HepG2 (cell line): Measurements from ENCODE around the gene NARF. TPM values are rescaled to one million over a fixed set of nuclear protein-coding genes. Genes with fewer than 3 reads are reported as not detected.

Experiments
- ATAC-seq: fragments of 200-7000 bp; cut with Tn5 transposase; 3 replicates; pipeline ENCODE4 v1.9.1; 2020; ENCODE audit warnings: mild to moderate bottlenecking, moderate library complexity
- BruUV-seq: library from RNA; stranded (reverse); fragments of 400-500 nt; replicated peaks from 2 replicates; lab custom pipeline; 2021; lab: Mats Ljungman, UMichigan
- CTCF ChIA-PET: fragments of 300-600 bp; formaldehyde crosslinking; extraction: SDS; loops from one replicate; lab custom pipeline; 2021; ENCODE audit warnings: low total read pairs, inconsistent platforms, low intra/inter-chr PET ratio; lab: Yijun Ruan, JAX
- POLR2A ChIA-PET: fragments of 350-600 bp; sonication (Branson Sonifier 250); formaldehyde crosslinking; loops from one replicate; lab custom pipeline; 2020; ENCODE audit warnings: antibody characterized with exemption, inconsistent platforms; lab: Yijun Ruan, JAX
- DNase-seq: peaks from one replicate; pipeline ENCODE4 v3.0.0-alpha.2; 2015; ENCODE audit warnings: low spot score
- FAIRE-seq: peaks from 3 replicates; lab custom pipeline; 2011; peaks lifted over from hg19 to GRCh38; lab: Jason Lieb, UNC
- H2AFZ ChIP-seq: one replicate; pipeline ENCODE4 v1.6.1; 2011; ENCODE audit warnings: low read length, inconsistent platforms
- H3K27ac ChIP-seq: fragments of 300-600 bp; 3 replicates; pipeline ENCODE4 v1.8.0; 2011; ENCODE audit warnings: mixed run types, mild to moderate bottlenecking, mixed read lengths, low read length, inconsistent platforms; ENCODE audit not compliant: insufficient read depth; ENCODE audit errors: extremely low read length
- H3K27me3 ChIP-seq, 2 experiments: fragments of 200-600 bp in 1 of 2; 2 replicates in 1 of 2; 3 replicates in 1 of 2; pipeline versions ENCODE4 v1.6.0 to v1.8.0; 2011; ENCODE audit warnings: low read length in 2 of 2, mild to moderate bottlenecking in 2 of 2, moderate library complexity in 2 of 2, inconsistent platforms in 1 of 2; ENCODE audit not compliant: insufficient read depth in 2 of 2, control insufficient read depth in 1 of 2
- H3K36me3 ChIP-seq, 2 experiments: fragments of 200-600 bp in 1 of 2; replicated peaks in 1 of 2; 2 replicates in 1 of 2; 3 replicates in 1 of 2; pipeline versions ENCODE4 v1.5.1 to v1.8.0; 2011; ENCODE audit warnings: low read length in 2 of 2, inconsistent platforms in 1 of 2; ENCODE audit not compliant: insufficient read depth in 2 of 2, control insufficient read depth in 1 of 2
- H3K4me1 ChIP-seq: 2 replicates; pipeline ENCODE4 v1.5.1; 2012; ENCODE audit warnings: low read length, inconsistent platforms; ENCODE audit not compliant: insufficient read depth
- H3K4me2 ChIP-seq: 2 replicates; pipeline ENCODE4 v1.6.0; 2011; ENCODE audit warnings: low read depth, low read length, inconsistent platforms
- H3K4me3 ChIP-seq, 3 experiments: fragments of 200-600 bp in 1 of 3; sonication (generic), shearing (Covaris generic) in 1 of 3; replicated peaks in 1 of 3; 2 replicates each; pipeline ENCODE4 v1.5.1; 2011 to 2016; ENCODE audit warnings: low read length in 3 of 3, inconsistent platforms in 2 of 3, low read depth in 2 of 3, mild to moderate bottlenecking in 2 of 3, control low read depth in 1 of 3, mixed read lengths in 1 of 3; ENCODE audit not compliant: insufficient read depth in 1 of 3
- H3K79me2 ChIP-seq: one replicate; pipeline ENCODE4 v1.6.1; 2011; ENCODE audit warnings: low read length, inconsistent platforms; ENCODE audit not compliant: insufficient read depth
- H3K9ac ChIP-seq: 2 replicates; pipeline ENCODE4 v1.6.0; 2011; ENCODE audit warnings: mild to moderate bottlenecking, low read depth, low read length, inconsistent platforms; ENCODE audit not compliant: insufficient read depth
- H3K9me3 ChIP-seq: 2 replicates; pipeline ENCODE4 v1.5.1; 2012; ENCODE audit warnings: mild to moderate bottlenecking, low read length
- H4K20me1 ChIP-seq: 2 replicates; pipeline ENCODE4 v1.6.0; 2011; ENCODE audit warnings: inconsistent platforms, mild to moderate bottlenecking, low read length, moderate library complexity; ENCODE audit not compliant: insufficient read depth
- JUNB ChIP-seq: sonication (generic); formaldehyde crosslinking; IDR thresholded peaks from 2 replicates; pipeline ENCODE4 v1.8.0; 2022; ENCODE audit warnings: missing genetic modification reagents, mild to moderate bottlenecking, borderline replicate concordance
- KDM5B ChIP-seq: sonication (generic); formaldehyde crosslinking; IDR thresholded peaks from 2 replicates; pipeline ENCODE4 v1.4.0; 2020; ENCODE audit warnings: missing genetic modification reagents, mild to moderate bottlenecking, borderline replicate concordance
- MED13 ChIP-seq: sonication (generic); formaldehyde crosslinking; IDR thresholded peaks from 2 replicates; pipeline ENCODE4 v1.5.0; 2020; ENCODE audit warnings: missing genetic modification reagents
- RBM22 ChIP-seq: fragments of 200-400 bp; formaldehyde crosslinking; optimal IDR thresholded peaks from 2 replicates; pipeline ENCODE3; 2017; ENCODE audit warnings: mild to moderate bottlenecking, low read length, moderate library complexity
- REL ChIP-seq: sonication (generic); formaldehyde crosslinking; conservative IDR thresholded peaks from 2 replicates; pipeline ENCODE4 v1.8.0; 2022; ENCODE audit warnings: mild to moderate bottlenecking, missing genetic modification reagents, moderate library complexity
- ZBTB14 ChIP-seq: sonication (generic); formaldehyde crosslinking; IDR thresholded peaks from 2 replicates; pipeline ENCODE4 v1.4.0; 2020; ENCODE audit warnings: missing genetic modification reagents
- ZBTB49 ChIP-seq: sonication (generic); formaldehyde crosslinking; IDR thresholded peaks from 2 replicates; pipeline ENCODE4 v1.4.0; 2020; ENCODE audit warnings: missing genetic modification reagents, borderline replicate concordance
- ZNF768 ChIP-seq: sonication (generic); formaldehyde crosslinking; IDR thresholded peaks from 2 replicates; pipeline ENCODE4 v1.4.0; 2020; ENCODE audit warnings: missing genetic modification reagents
- ZNF770 ChIP-seq: sonication (generic); formaldehyde crosslinking; IDR thresholded peaks from 2 replicates; pipeline ENCODE4 v1.5.0; 2020; ENCODE audit warnings: mild to moderate bottlenecking, missing genetic modification reagents
- WGBS: methylation state at CpG from one replicate; pipeline ENCODE4 v1.1.6; 2017; ENCODE audit warnings: low lambda C conversion rate; 5-methylcytosine and 5-hydroxymethylcytosine counted together
- in situ Hi-C: cut with HindIII; loops from 2 replicates; pipeline ENCODE4 v1.10.0; 2017; ENCODE audit warnings: low pct_unique_long_range_greater_than_20kb; ENCODE audit not compliant: extremely low pct_ligation_motif_present
- intact Hi-C: fragments of 100-400 bp; cut with micrococcal nuclease; formaldehyde crosslinking; loops from one replicate; pipeline ENCODE4 v1.10.0; 2022; ENCODE audit not compliant: unreplicated experiment
- polyA plus RNA-seq, 8 experiments: library from polyadenylated mRNA; depleted of rRNA in 3 of 8; stranded (reverse) in 7 of 8; unstranded in 1 of 8; fragments of >200 nt; fragmentation: Illumina TruSeq in 4 of 8; extraction: Trizol in 4 of 8; gene quantifications; 2 replicates each; pipeline versions ENCODE4 v1.2.1 to v1.2.3, GENCODE V29; 2011 to 2016; ENCODE audit warnings: low read depth in 4 of 8, missing spikeins in 1 of 8, mixed read lengths in 1 of 8; ENCODE audit not compliant: insufficient read depth in 1 of 8
- total RNA-seq, 5 experiments: library from RNA; depleted of rRNA; stranded (reverse); fragments of >200 nt; fragmentation: Illumina TruSeq; extraction: Trizol; gene quantifications; 2 replicates each; pipeline ENCODE4 v1.2.3, GENCODE V29; 2016; ENCODE audit warnings: low read depth in 1 of 5

Gene NARF
- total and polyA plus RNA-seq, 2 of the 13 experiments (the other 11 are each of a cell fraction or from before 2014, with no cell fraction given): 61.1 to 144 TPM

GRCh38 chr17:82497483-82498405 is 39.2 kb downstream of the NARF start (continued):
- TF ChIP-seq ZBTB49 (CRISPR knock-in tag) (no peak), ZBTB14 (CRISPR knock-in tag) (0 out of 2 replicates have a peak, but pooled peaks have one; percentile 9), KDM5B (CRISPR knock-in tag) (0 out of 2 replicates have a peak, but pooled peaks have one; percentile 5)
- TF ChIP-seq, all 625 proteins: peak for 6

DNA sequence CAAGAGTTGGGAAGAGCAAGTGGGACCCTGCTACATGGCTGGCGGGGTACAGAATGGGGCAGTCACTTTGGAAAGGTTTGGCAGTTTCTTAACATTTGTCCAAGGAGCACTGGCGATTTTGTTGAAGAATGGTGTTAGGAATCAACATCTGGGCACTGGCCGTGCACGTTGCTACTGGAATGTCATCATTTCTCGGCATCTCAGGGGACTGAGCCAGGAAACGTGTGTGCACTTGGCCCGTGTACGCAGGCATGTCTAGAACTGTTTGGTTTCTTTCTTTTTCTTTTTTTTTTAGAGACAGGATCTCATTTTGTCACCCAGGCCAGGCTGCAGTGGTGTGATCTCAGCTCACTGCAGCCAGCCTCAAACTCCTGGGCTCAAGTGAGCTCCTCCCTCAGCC is 43.7 kb downstream of the NARF start:
- ATAC-seq (no peak), FAIRE-seq (no peak), DNase-seq (no peak)
- no peak overlapping the region for H3K27ac ChIP-seq
- H4K20me1 ChIP-seq: no peaks in the 10 kb centered on the region
- peaks cover 62% of the 10 kb centered on the region for H3K4me1 ChIP-seq
- CTCF ChIA-PET: no interaction called here
- no peak overlapping the region for H3K9ac ChIP-seq
- intact Hi-C loops (no loop called here), in situ Hi-C loops (no loop called here)
- no peaks in the 10 kb centered on the region for H3K36me3 ChIP-seq
- H3K27me3 ChIP-seq: no peaks in the 10 kb centered on the region; a peak in 1 of 5 replicates
- POLR2A ChIA-PET: interaction anchor here (1.7 to 5.1 kb wide), 3 partner anchors 15 to 35 kb away, joined by 4 to 30 read pairs (median 16); partner anchors contain the start of gene FOXK2
- H3K9me3 ChIP-seq: no peaks in the 10 kb centered on the region
- H3K4me3 ChIP-seq: peak overlapping the region in 1 of 3 experiments; percentile 30; a peak in 2 of 6 replicates
- peak overlapping the region; percentile 60 for H3K4me2 ChIP-seq
- 18% methylated on average over 8 of the region's 8 CpGs for WGBS
- H3K79me2 ChIP-seq: no peaks in the 10 kb centered on the region
- no TSS peak for BruUV-seq
- no peak overlapping the region for H2AFZ ChIP-seq
- TF ChIP-seq JUNB (CRISPR knock-in tag) (no peak), ZNF768 (no peak), RBM22 (no peak), MED13 (CRISPR knock-in tag) (no peak), ZNF770 (CRISPR knock-in tag) (0 out of 2 replicates have a peak, but pooled peaks have one; percentile 19), REL (CRISPR knock-in tag) (no peak)
